CD14-positive monocyte (primary cell): ENCODE results near the gene KLC1. TPM values are rescaled to one million over a fixed set of nuclear protein-coding genes. Genes with fewer than 3 reads are reported as not detected.

Experiments
- DNase-seq, 3 donors: peaks; one replicate each; pipeline ENCODE4 v3.0.0-alpha.2; 2011 to 2022
- H2AFZ ChIP-seq: 2 replicates; pipeline ENCODE4 v1.6.0; 2012; ENCODE audit warnings: mild to moderate bottlenecking, low read depth, low read length, inconsistent platforms; ENCODE audit not compliant: insufficient read depth, poor library complexity, severe bottlenecking
- H3K27ac ChIP-seq, 2 donors: 1 replicate in 1 of 2; 2 replicates in 1 of 2; pipeline ENCODE4 v1.5.1; 2012 to 2013; ENCODE audit warnings: low read length in 2 of 2, control low read depth in 1 of 2, inconsistent platforms in 1 of 2, low read depth in 1 of 2, mild to moderate bottlenecking in 1 of 2
- H3K27me3 ChIP-seq, 2 donors: one replicate each; pipeline versions ENCODE4 v1.6.0 to v1.6.1; 2011 to 2013; ENCODE audit warnings: low read length in 2 of 2; ENCODE audit not compliant: control insufficient read depth in 2 of 2, insufficient read depth in 2 of 2
- H3K36me3 ChIP-seq, 2 donors: replicated peaks in 1 of 2; 1 replicate in 1 of 2; 2 replicates in 1 of 2; pipeline versions ENCODE4 v1.5.1 to v1.6.1; 2012 to 2013; ENCODE audit warnings: low read length in 2 of 2, control low read depth in 1 of 2, inconsistent platforms in 1 of 2, mild to moderate bottlenecking in 1 of 2; ENCODE audit not compliant: insufficient read depth in 2 of 2, control insufficient read depth in 1 of 2
- H3K4me1 ChIP-seq, 2 donors: 1 replicate in 1 of 2; 2 replicates in 1 of 2; pipeline versions ENCODE4 v1.5.1 to v1.6.1; 2012 to 2013; ENCODE audit warnings: low read length in 2 of 2, control low read depth in 1 of 2, inconsistent platforms in 1 of 2, mild to moderate bottlenecking in 1 of 2, moderate library complexity in 1 of 2; ENCODE audit not compliant: insufficient read depth in 2 of 2, control insufficient read depth in 1 of 2
- H3K4me2 ChIP-seq: replicated peaks from 2 replicates; pipeline ENCODE3; 2012; ENCODE audit warnings: low read length, moderate library complexity, mild to moderate bottlenecking; ENCODE audit not compliant: poor library complexity, severe bottlenecking; ENCODE audit errors: extremely low read depth
- H3K4me3 ChIP-seq, 3 experiments: fragments of 200-600 bp in 1 of 3; sonication (generic) in 1 of 3; replicated peaks in 1 of 3; 1 replicate in 2 of 3; 2 replicates in 1 of 3; pipeline ENCODE4 v1.5.1; 2011 to 2013; ENCODE audit warnings: low read length in 3 of 3, mild to moderate bottlenecking in 3 of 3, control low read depth in 2 of 3, low read depth in 2 of 3, inconsistent platforms in 1 of 3, moderate library complexity in 1 of 3
- H3K79me2 ChIP-seq: 2 replicates; pipeline ENCODE4 v1.6.0; 2012; ENCODE audit warnings: mild to moderate bottlenecking, control low read depth, inconsistent platforms, low read length, moderate library complexity; ENCODE audit not compliant: insufficient read depth
- H3K9ac ChIP-seq: 2 replicates; pipeline ENCODE4 v1.6.0; 2017; ENCODE audit warnings: low read length, mild to moderate bottlenecking; ENCODE audit not compliant: insufficient read depth, poor library complexity, severe bottlenecking
- H3K9me3 ChIP-seq, 2 donors: replicated peaks in 1 of 2; 1 replicate in 1 of 2; 2 replicates in 1 of 2; pipeline versions ENCODE4 v1.5.1 to v1.6.1; 2012 to 2013; ENCODE audit warnings: low read length in 2 of 2, control low read depth in 1 of 2; ENCODE audit not compliant: control insufficient read depth in 1 of 2, insufficient read depth in 1 of 2
- H4K20me1 ChIP-seq: 2 replicates; pipeline ENCODE4 v1.6.0; 2012; ENCODE audit warnings: mild to moderate bottlenecking, low read length, control low read depth, moderate library complexity; ENCODE audit not compliant: insufficient read depth
- H3K27ac Mint-ChIP-seq, 7 donors: one replicate each; pipeline ENCODE4 v1.8.0; 2020; ENCODE audit warnings: mild to moderate bottlenecking in 7 of 7, mixed read lengths in 7 of 7, moderate library complexity in 6 of 7, inconsistent platforms in 2 of 7
- H3K27me3 Mint-ChIP-seq, 3 donors: one replicate each; pipeline ENCODE4 v1.8.0; 2021 to 2022; ENCODE audit warnings: low read depth in 3 of 3, mild to moderate bottlenecking in 3 of 3, mixed read lengths in 3 of 3, moderate library complexity in 3 of 3, inconsistent platforms in 1 of 3
- H3K36me3 Mint-ChIP-seq, 2 donors: one replicate each; pipeline ENCODE4 v1.8.0; 2020; ENCODE audit warnings: mixed read lengths in 2 of 2, inconsistent platforms in 1 of 2, mild to moderate bottlenecking in 1 of 2
- H3K4me1 Mint-ChIP-seq: one replicate; pipeline ENCODE4 v1.8.0; 2020; ENCODE audit warnings: mild to moderate bottlenecking, mixed read lengths
- H3K4me3 Mint-ChIP-seq, 2 donors: one replicate each; pipeline ENCODE4 v1.8.0; 2020; ENCODE audit warnings: mild to moderate bottlenecking in 2 of 2, mixed read lengths in 2 of 2, moderate library complexity in 1 of 2
- H3K9me3 Mint-ChIP-seq, 7 donors: one replicate each; pipeline ENCODE4 v1.8.0; 2020 to 2022; ENCODE audit warnings: mixed read lengths in 7 of 7, mild to moderate bottlenecking in 6 of 7, moderate library complexity in 6 of 7, inconsistent platforms in 2 of 7
- WGBS: methylation state at CpG from one replicate; pipeline ENCODE4 v1.1.5; 2013; ENCODE audit warnings: missing lambda C conversion rate; ENCODE audit not compliant: insufficient coverage; 5-methylcytosine and 5-hydroxymethylcytosine counted together
- intact Hi-C, 2 donors: fragments of 100-400 bp; cut with micrococcal nuclease; formaldehyde crosslinking; loops; one replicate each; pipeline versions ENCODE4 v1.15.0 to v1.15.1; 2023
- polyA plus RNA-seq, 3 donors: library from polyadenylated mRNA; depleted of rRNA in 1 of 3; unstranded in 2 of 3; stranded (reverse) in 1 of 3; fragments of 300-500 nt in 2 of 3; fragments of >200 nt in 1 of 3; fragmentation: Illumina TruSeq in 2 of 3; gene quantifications; 1 replicate in 2 of 3; 2 replicates in 1 of 3; pipeline ENCODE4 v1.2.3, GENCODE V29; 2012 to 2021
- TF ChIP-seq, protein P1 (sequence below): fragments of 200-600 bp; IDR thresholded peaks from one replicate; pipeline ENCODE4 v1.8.0; 2022; ENCODE audit warnings: antibody characterized with exemption, mild to moderate bottlenecking

Gene KLC1
- polyA plus RNA-seq, 3 donors = 41.5 to 108 (median 46.6) TPM

DNA sequence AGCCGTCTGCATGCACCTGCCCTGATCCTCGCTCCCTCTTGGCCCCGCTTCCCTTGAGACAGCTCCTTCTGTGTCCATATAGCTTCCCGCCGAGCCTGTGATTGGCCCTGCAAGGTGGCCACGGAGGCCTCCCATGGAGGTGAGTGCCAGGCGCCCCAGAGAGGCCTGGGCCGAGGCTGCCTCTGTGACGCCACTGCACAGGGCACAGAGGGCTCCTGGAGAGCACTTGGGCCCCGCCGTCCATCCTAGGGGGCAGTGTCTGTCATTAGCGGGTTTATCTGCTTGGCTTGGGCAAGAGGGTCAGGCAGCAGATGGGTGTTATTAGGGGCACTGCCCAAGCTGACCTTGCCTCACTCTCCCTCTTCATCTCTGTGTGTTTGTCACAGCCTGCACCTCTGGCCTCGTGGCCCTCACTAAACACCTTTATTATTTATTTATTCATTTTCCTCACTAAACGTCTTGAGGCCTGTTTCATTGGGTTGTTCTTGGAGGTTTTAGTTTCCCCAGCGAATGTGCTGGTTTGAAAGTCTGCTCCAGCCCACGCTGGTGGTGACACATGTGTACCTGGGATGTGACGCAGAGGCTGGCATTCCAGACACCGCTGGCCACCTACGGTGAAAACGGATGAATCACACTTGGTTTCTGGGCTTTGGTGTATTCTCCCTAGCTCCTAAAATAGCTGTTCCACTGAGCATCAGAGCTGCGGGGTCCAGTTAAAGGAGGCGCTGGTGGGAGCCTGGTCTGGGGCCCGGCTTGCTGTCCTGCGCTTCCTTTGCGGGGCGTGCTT lies 92.5 kb downstream of the KLC1 start:
- H3K4me1 Mint-ChIP-seq = peaks cover 13% of the 10 kb centered on the region
- intact Hi-C loops = no loop called here
- peaks cover 26% of the 10 kb centered on the region for H3K79me2 ChIP-seq

DNA sequence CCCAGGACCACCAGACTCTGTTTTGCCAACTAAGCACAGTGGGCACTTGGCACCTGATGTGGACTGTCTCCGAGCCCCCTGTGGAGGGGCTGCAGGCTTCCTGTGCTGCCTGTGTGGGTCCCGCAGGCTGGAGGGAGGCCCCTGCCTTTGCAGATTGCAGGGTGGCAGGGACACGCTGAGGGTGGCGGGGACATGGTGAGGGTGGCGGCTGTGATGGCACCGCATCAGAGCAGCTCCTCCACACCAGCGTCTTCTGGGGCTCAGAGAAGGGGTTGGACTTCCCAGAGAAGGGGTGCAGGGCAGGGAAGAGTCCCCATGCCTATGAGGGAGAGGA lies 94.7 kb downstream of the KLC1 start:
- 85% methylated on average over 7 of the region's 7 CpGs for WGBS
- Histone ChIP-seq H3K4me3 (no peak overlapping the region), H3K9me3 (no peaks in the 10 kb centered on the region), H3K27me3 (no peaks in the 10 kb centered on the region), H4K20me1 (peaks cover 36% of the 10 kb centered on the region), H2AFZ (no peak overlapping the region), H3K4me1 (no peaks in the 10 kb centered on the region), H3K4me2 (no peak overlapping the region), H3K79me2 (peaks cover 7% of the 10 kb centered on the region), H3K36me3 (peaks cover 15 to 27% of the 10 kb centered on the region in 2 donors), H3K27ac (no peak overlapping the region), H3K9ac (no peak overlapping the region)
- H3K27me3 Mint-ChIP-seq = peaks cover 0 to 2% (median 0%) of the 10 kb centered on the region in 3 donors
- DNase-seq = no peak
- intact Hi-C loops = no loop called here
- TF ChIP-seq, protein P1, sequence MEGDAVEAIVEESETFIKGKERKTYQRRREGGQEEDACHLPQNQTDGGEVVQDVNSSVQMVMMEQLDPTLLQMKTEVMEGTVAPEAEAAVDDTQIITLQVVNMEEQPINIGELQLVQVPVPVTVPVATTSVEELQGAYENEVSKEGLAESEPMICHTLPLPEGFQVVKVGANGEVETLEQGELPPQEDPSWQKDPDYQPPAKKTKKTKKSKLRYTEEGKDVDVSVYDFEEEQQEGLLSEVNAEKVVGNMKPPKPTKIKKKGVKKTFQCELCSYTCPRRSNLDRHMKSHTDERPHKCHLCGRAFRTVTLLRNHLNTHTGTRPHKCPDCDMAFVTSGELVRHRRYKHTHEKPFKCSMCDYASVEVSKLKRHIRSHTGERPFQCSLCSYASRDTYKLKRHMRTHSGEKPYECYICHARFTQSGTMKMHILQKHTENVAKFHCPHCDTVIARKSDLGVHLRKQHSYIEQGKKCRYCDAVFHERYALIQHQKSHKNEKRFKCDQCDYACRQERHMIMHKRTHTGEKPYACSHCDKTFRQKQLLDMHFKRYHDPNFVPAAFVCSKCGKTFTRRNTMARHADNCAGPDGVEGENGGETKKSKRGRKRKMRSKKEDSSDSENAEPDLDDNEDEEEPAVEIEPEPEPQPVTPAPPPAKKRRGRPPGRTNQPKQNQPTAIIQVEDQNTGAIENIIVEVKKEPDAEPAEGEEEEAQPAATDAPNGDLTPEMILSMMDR = no peak
- H3K4me1 Mint-ChIP-seq = no peaks in the 10 kb centered on the region
- peak overlapping the region in 1 of 7 donors; percentile 41 for H3K27ac Mint-ChIP-seq
- no peak overlapping the region for H3K4me3 Mint-ChIP-seq
- H3K9me3 Mint-ChIP-seq = no peaks in the 10 kb centered on the region
- peaks cover 6 to 22% of the 10 kb centered on the region in 2 donors for H3K36me3 Mint-ChIP-seq

More for the DNA sequence above, 92.5 kb downstream of the KLC1 start:
- Histone ChIP-seq H3K27ac (no peak overlapping the region), H2AFZ (no peak overlapping the region), H4K20me1 (peaks cover 56% of the 10 kb centered on the region), H3K4me3 (no peak overlapping the region), H3K27me3 (no peaks in the 10 kb centered on the region), H3K9me3 (no peaks in the 10 kb centered on the region), H3K9ac (no peak overlapping the region), H3K36me3 (peaks cover 4 to 13% of the 10 kb centered on the region in 2 donors), H3K4me1 (peaks cover 5% of the 10 kb centered on the region in 2 donors), H3K4me2 (no peak overlapping the region)
- Mint-ChIP-seq H3K4me3 (no peak overlapping the region), H3K27ac (no peak overlapping the region), H3K27me3 (peaks cover 0 to 2% (median 0%) of the 10 kb centered on the region in 3 donors), H3K9me3 (no peaks in the 10 kb centered on the region), H3K36me3 (peaks cover 13 to 26% of the 10 kb centered on the region in 2 donors)
- 94% methylated on average over 19 of the region's 26 CpGs for WGBS
- DNase-seq = no peak
- TF ChIP-seq, protein P1 = no peak
